ENCODE measurements around the gene FUT4.

Gene FUT4

GRCh38 chr11:94545264-94546161, 1.8 kb downstream of the FUT4 start:
- no CpG with 5 or more reads among the region's 54 CpGs for WGBS (ENCODE audit: extremely low coverage, insufficient coverage, low lambda C conversion rate)
- peak overlapping the region; percentile 48 for H3K4me3 ChIP-seq (ENCODE audit: low read length)
- H3K18ac ChIP-seq (ENCODE audit: low read length), result no peak overlapping the region
- no peaks in the 10 kb centered on the region for H3K36me3 ChIP-seq (ENCODE audit: control insufficient read depth, insufficient read depth, low read length)
- H3K4ac ChIP-seq (ENCODE audit: low read depth, low read length), result no peak overlapping the region
- no peak for DNase-seq
- no peak overlapping the region for H2BK5ac ChIP-seq (ENCODE audit: low read length)
- H3K27me3 ChIP-seq (ENCODE audit: insufficient read depth, low read length, poor library complexity), result no peaks in the 10 kb centered on the region
- no peak overlapping the region for H2AK5ac ChIP-seq (ENCODE audit: low read length)
- no peak overlapping the region for H2BK15ac ChIP-seq (replicated peaks; ENCODE audit: low read depth)
- H3K79me2 ChIP-seq (ENCODE audit: control insufficient read depth, insufficient read depth, low read length), result no peaks in the 10 kb centered on the region
- H3K4me1 ChIP-seq (ENCODE audit: control insufficient read depth, low read depth, low read length), result no peaks in the 10 kb centered on the region
- H2BK120ac ChIP-seq (ENCODE audit: low read depth, low read length), result no peak overlapping the region
- peak overlapping the region; percentile 83 for H3K9ac ChIP-seq (ENCODE audit: low read length)
- no peak overlapping the region for H4K8ac ChIP-seq (ENCODE audit: low read depth, low read length)
- no peak overlapping the region for H3K27ac ChIP-seq (ENCODE audit: low read depth, low read length)
- H3K79me1 ChIP-seq (ENCODE audit: low read length), result no peaks in the 10 kb centered on the region
- peak overlapping the region; percentile 48 for H3K23ac ChIP-seq (ENCODE audit: low read length)
- H3K56ac ChIP-seq (ENCODE audit: low read length), result peak overlapping the region; percentile 99
- no peak overlapping the region for H4K5ac ChIP-seq (ENCODE audit: low read length)
- H3K4me2 ChIP-seq (ENCODE audit: low read length), result peak overlapping the region; percentile 73

- no peak overlapping the region for H2BK5ac ChIP-seq (ENCODE audit: low read length)
- no peak overlapping the region for H4K5ac ChIP-seq (ENCODE audit: low read length)
- DNase-seq, result no peak
- no peaks in the 10 kb centered on the region for H3K27me3 ChIP-seq (ENCODE audit: insufficient read depth, low read length, poor library complexity)
- no peak overlapping the region for H2AK5ac ChIP-seq (ENCODE audit: low read length)
- H3K79me1 ChIP-seq (ENCODE audit: low read length), result no peaks in the 10 kb centered on the region
- H3K56ac ChIP-seq (ENCODE audit: low read length), result peak overlapping the region; percentile 27
- H2BK15ac ChIP-seq (replicated peaks; ENCODE audit: low read depth), result no peak overlapping the region
- peak overlapping the region; percentile 42 for H3K9ac ChIP-seq (ENCODE audit: low read length)
- H3K4me3 ChIP-seq (ENCODE audit: low read length), result no peak overlapping the region
- no peaks in the 10 kb centered on the region for H3K4me1 ChIP-seq (ENCODE audit: control insufficient read depth, low read depth, low read length)
- no peaks in the 10 kb centered on the region for H3K79me2 ChIP-seq (ENCODE audit: control insufficient read depth, insufficient read depth, low read length)
- H3K4ac ChIP-seq (ENCODE audit: low read depth, low read length), result no peak overlapping the region
- no peak overlapping the region for H4K8ac ChIP-seq (ENCODE audit: low read depth, low read length)
- H3K18ac ChIP-seq (ENCODE audit: low read length), result no peak overlapping the region
- H3K36me3 ChIP-seq (ENCODE audit: control insufficient read depth, insufficient read depth, low read length), result no peaks in the 10 kb centered on the region
- no peak overlapping the region for H3K23ac ChIP-seq (ENCODE audit: low read length)
- no peak overlapping the region for H3K27ac ChIP-seq (ENCODE audit: low read depth, low read length)
- no peak overlapping the region for H2BK120ac ChIP-seq (ENCODE audit: low read depth, low read length)
- no CpG with 5 or more reads among the region's 2 CpGs for WGBS (ENCODE audit: extremely low coverage, insufficient coverage, low lambda C conversion rate)
- H3K4me2 ChIP-seq (ENCODE audit: low read length), result peak overlapping the region; percentile 29
Measured at GRCh38 chr11:94546162-94546470, 2.4 kb downstream of the FUT4 start.

- Histone ChIP-seq H3K27me3 (ENCODE audit: insufficient read depth, low read length, poor library complexity) (no peaks in the 10 kb centered on the region), H2BK15ac (replicated peaks; ENCODE audit: low read depth) (no peak overlapping the region), H3K4me2 (ENCODE audit: low read length) (no peak overlapping the region), H3K79me2 (ENCODE audit: control insufficient read depth, insufficient read depth, low read length) (no peaks in the 10 kb centered on the region), H4K5ac (ENCODE audit: low read length) (no peak overlapping the region), H4K8ac (ENCODE audit: low read depth, low read length) (no peak overlapping the region), H3K23ac (ENCODE audit: low read length) (no peak overlapping the region), H3K4me1 (ENCODE audit: control insufficient read depth, low read depth, low read length) (no peaks in the 10 kb centered on the region), H2AK5ac (ENCODE audit: low read length) (no peak overlapping the region), H3K36me3 (ENCODE audit: control insufficient read depth, insufficient read depth, low read length) (no peaks in the 10 kb centered on the region), H3K27ac (ENCODE audit: low read depth, low read length) (no peak overlapping the region), H3K56ac (ENCODE audit: low read length) (no peak overlapping the region), H3K4ac (ENCODE audit: low read depth, low read length) (no peak overlapping the region), H3K9ac (ENCODE audit: low read length) (no peak overlapping the region), H3K4me3 (ENCODE audit: low read length) (no peak overlapping the region), H2BK5ac (ENCODE audit: low read length) (no peak overlapping the region), H3K79me1 (ENCODE audit: low read length) (no peaks in the 10 kb centered on the region), H2BK120ac (ENCODE audit: low read depth, low read length) (no peak overlapping the region), H3K18ac (ENCODE audit: low read length) (no peak overlapping the region)
- no CpG with 5 or more reads among the region's 1 CpG for whole genome bisulfite sequencing (ENCODE audit: extremely low coverage, insufficient coverage, low lambda C conversion rate)
- no peak for DNase-seq
Measured at GRCh38 chr11:94546886-94547285, 3.2 kb downstream of the FUT4 start.

GRCh38 chr11:94549146-94549545, 5.4 kb downstream of the FUT4 start:
- no peak overlapping the region for H4K8ac ChIP-seq (ENCODE audit: low read depth, low read length)
- H3K36me3 ChIP-seq (ENCODE audit: control insufficient read depth, insufficient read depth, low read length), result no peaks in the 10 kb centered on the region
- H3K79me1 ChIP-seq (ENCODE audit: low read length), result no peaks in the 10 kb centered on the region
- no peak overlapping the region for H4K5ac ChIP-seq (ENCODE audit: low read length)
- H3K4ac ChIP-seq (ENCODE audit: low read depth, low read length), result no peak overlapping the region
- no peak overlapping the region for H3K18ac ChIP-seq (ENCODE audit: low read length)
- no peak overlapping the region for H3K9ac ChIP-seq (ENCODE audit: low read length)
- no peak overlapping the region for H2BK120ac ChIP-seq (ENCODE audit: low read depth, low read length)
- no peak overlapping the region for H2BK15ac ChIP-seq (replicated peaks; ENCODE audit: low read depth)
- no peak overlapping the region for H3K4me2 ChIP-seq (ENCODE audit: low read length)
- H3K4me3 ChIP-seq (ENCODE audit: low read length), result no peak overlapping the region
- no peak overlapping the region for H3K27ac ChIP-seq (ENCODE audit: low read depth, low read length)
- no peaks in the 10 kb centered on the region for H3K79me2 ChIP-seq (ENCODE audit: control insufficient read depth, insufficient read depth, low read length)
- H3K27me3 ChIP-seq (ENCODE audit: insufficient read depth, low read length, poor library complexity), result no peaks in the 10 kb centered on the region
- H3K4me1 ChIP-seq (ENCODE audit: control insufficient read depth, low read depth, low read length), result no peaks in the 10 kb centered on the region
- no peak overlapping the region for H3K56ac ChIP-seq (ENCODE audit: low read length)
- WGBS (ENCODE audit: extremely low coverage, insufficient coverage, low lambda C conversion rate), result no CpG with 5 or more reads among the region's 5 CpGs
- no peak overlapping the region for H2AK5ac ChIP-seq (ENCODE audit: low read length)
- H3K23ac ChIP-seq (ENCODE audit: low read length), result no peak overlapping the region
- H2BK5ac ChIP-seq (ENCODE audit: low read length), result no peak overlapping the region
- DNase-seq, result no peak

DNA sequence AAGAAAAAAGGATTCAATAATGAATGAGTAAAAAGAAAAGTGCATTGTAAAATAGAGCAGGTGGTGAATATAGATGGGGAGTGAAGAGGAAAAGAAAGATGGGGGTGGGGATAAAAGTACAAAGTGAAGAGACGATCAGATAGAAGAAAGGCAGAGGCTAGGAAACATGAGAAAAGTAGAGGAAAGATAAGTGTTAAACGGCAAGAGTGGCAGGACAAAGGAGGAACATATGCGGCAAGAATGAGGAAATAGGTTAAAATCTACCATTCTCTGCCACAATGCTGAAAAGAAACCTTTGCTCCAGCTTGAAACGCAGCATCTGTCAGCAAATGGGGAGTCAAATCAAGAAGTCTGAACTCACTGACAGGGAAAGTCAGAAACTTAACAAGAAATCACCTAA, 6.8 kb downstream of the FUT4 start:
- Histone ChIP-seq H4K5ac (ENCODE audit: low read length) (no peak overlapping the region), H3K4ac (ENCODE audit: low read depth, low read length) (no peak overlapping the region), H4K8ac (ENCODE audit: low read depth, low read length) (no peak overlapping the region), H3K79me2 (ENCODE audit: control insufficient read depth, insufficient read depth, low read length) (no peaks in the 10 kb centered on the region), H2AK5ac (ENCODE audit: low read length) (no peak overlapping the region), H3K56ac (ENCODE audit: low read length) (no peak overlapping the region), H3K4me2 (ENCODE audit: low read length) (no peak overlapping the region), H3K4me3 (ENCODE audit: low read length) (no peak overlapping the region), H3K27me3 (ENCODE audit: insufficient read depth, low read length, poor library complexity) (no peaks in the 10 kb centered on the region), H2BK120ac (ENCODE audit: low read depth, low read length) (no peak overlapping the region), H3K36me3 (ENCODE audit: control insufficient read depth, insufficient read depth, low read length) (no peaks in the 10 kb centered on the region), H3K27ac (ENCODE audit: low read depth, low read length) (no peak overlapping the region), H3K23ac (ENCODE audit: low read length) (no peak overlapping the region), H3K4me1 (ENCODE audit: control insufficient read depth, low read depth, low read length) (no peaks in the 10 kb centered on the region), H3K18ac (ENCODE audit: low read length) (no peak overlapping the region), H2BK15ac (replicated peaks; ENCODE audit: low read depth) (no peak overlapping the region), H3K9ac (ENCODE audit: low read length) (no peak overlapping the region), H3K79me1 (ENCODE audit: low read length) (no peaks in the 10 kb centered on the region), H2BK5ac (ENCODE audit: low read length) (no peak overlapping the region)
- 100% methylated on average over 1 of the region's 4 CpGs for WGBS (ENCODE audit: extremely low coverage, insufficient coverage, low lambda C conversion rate)
- no peak for DNase-seq

DNA sequence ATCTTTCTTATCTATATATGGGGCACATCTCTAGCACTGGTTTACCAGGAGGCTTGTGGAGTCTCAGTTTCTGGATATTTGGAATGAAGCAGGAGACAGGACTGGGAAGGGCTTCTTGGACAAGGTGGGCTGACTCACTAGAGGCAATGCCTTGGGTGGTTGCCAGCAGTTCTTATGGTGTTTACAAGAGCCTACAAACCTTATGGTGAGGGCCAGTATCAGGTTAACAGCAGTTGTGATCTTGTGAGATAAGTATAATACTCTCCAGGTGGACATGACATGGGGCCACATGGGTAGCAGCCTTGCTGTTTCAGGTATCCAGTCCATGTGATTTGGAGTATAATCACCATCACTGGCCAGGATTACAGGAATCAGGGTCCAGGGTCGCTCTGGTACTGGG, 10.2 kb downstream of the FUT4 start:
- H3K79me2 ChIP-seq (ENCODE audit: control insufficient read depth, insufficient read depth, low read length), result no peaks in the 10 kb centered on the region
- H3K4me1 ChIP-seq (ENCODE audit: control insufficient read depth, low read depth, low read length), result no peaks in the 10 kb centered on the region
- H2BK15ac ChIP-seq (replicated peaks; ENCODE audit: low read depth), result no peak overlapping the region
- H3K36me3 ChIP-seq (ENCODE audit: control insufficient read depth, insufficient read depth, low read length), result no peaks in the 10 kb centered on the region
- H3K9ac ChIP-seq (ENCODE audit: low read length), result no peak overlapping the region
- H3K4me3 ChIP-seq (ENCODE audit: low read length), result no peak overlapping the region
- H2AK5ac ChIP-seq (ENCODE audit: low read length), result no peak overlapping the region
- no peak overlapping the region for H3K4ac ChIP-seq (ENCODE audit: low read depth, low read length)
- H4K5ac ChIP-seq (ENCODE audit: low read length), result no peak overlapping the region
- no peak overlapping the region for H3K56ac ChIP-seq (ENCODE audit: low read length)
- no peak overlapping the region for H3K27ac ChIP-seq (ENCODE audit: low read depth, low read length)
- H2BK120ac ChIP-seq (ENCODE audit: low read depth, low read length), result no peak overlapping the region
- no peak overlapping the region for H4K8ac ChIP-seq (ENCODE audit: low read depth, low read length)
- no peaks in the 10 kb centered on the region for H3K27me3 ChIP-seq (ENCODE audit: insufficient read depth, low read length, poor library complexity)
- H3K79me1 ChIP-seq (ENCODE audit: low read length), result no peaks in the 10 kb centered on the region
- no peak overlapping the region for H3K18ac ChIP-seq (ENCODE audit: low read length)
- H2BK5ac ChIP-seq (ENCODE audit: low read length), result no peak overlapping the region
- DNase-seq, result no peak
- H3K23ac ChIP-seq (ENCODE audit: low read length), result no peak overlapping the region
- WGBS (ENCODE audit: extremely low coverage, insufficient coverage, low lambda C conversion rate), result no CpG with 5 or more reads among the region's 1 CpG
- H3K4me2 ChIP-seq (ENCODE audit: low read length), result no peak overlapping the region

Measured in mesendoderm (in vitro differentiated cells).